NCI-H2196 treated with DMSO at 0.1 percent for 48 hours (cell line): ENCODE results near the gene CACNA1B.

ENCODE experiments used
- DNase-seq: peaks from one replicate; lab custom pipeline; 2025; ENCODE audit not compliant: unreplicated experiment; lab: John Stamatoyannopoulos, UW

CACNA1B gene

DNA sequence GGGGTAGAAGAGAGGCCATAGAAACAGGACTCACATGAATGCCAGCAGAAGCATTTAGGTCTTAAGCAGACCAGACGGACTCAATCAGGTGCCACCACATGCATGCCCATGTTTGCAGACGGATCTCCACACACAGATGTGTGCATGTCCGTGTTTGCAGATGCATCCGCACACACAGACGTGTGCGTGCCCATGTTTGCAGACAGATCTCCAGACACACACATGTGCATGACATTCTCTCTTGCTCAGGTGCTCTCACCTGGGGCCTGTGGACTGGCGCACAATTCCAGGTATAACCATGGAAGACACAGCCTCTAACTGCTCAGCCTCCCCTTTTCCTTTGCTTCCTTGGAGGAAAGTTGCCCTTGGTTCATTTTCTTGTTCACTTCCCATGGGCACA lies 148.3 kb downstream of the CACNA1B start:
- no peak for DNase-seq

DNA sequence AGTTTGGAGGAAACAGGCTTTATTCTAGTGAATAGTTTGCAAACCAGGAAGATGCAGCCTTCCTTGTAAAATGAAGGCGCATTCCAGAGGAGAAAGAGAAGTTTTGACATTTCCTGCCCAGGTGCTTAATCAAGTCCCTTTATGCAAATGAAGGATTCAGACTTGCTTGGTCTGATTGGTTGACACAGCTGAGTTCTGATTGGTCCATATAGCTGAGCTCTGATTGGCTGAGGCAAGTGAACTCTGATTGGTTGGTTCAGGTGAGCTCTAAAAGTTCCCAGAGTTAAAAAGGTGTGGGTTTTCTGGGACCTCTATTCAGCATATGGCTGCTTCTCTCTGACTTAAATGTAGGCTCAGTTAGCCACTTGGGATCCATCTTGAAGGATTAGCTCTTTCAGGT lies 151.0 kb downstream of the CACNA1B start:
- DNase-seq: no peak

DNA sequence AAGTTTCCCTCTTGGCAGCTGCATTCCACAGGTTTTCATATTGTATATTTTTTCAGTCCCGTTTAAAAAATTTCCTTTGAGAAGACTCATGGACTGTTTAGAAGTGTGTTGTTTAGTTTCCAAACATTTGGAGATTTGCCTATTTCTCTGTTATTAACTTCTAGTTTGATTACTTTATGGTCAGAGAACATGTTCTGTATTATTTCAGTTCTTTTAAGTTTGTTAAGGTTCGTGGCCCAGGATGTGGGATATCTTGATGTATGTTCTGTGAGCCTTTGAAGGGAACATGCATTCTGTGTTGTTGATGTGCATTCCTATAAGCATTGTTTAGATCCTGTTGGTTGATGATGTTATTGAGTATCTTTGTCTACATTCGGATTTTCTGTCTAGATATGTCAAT lies 153.6 kb downstream of the CACNA1B start:
- DNase-seq: no peak

DNA sequence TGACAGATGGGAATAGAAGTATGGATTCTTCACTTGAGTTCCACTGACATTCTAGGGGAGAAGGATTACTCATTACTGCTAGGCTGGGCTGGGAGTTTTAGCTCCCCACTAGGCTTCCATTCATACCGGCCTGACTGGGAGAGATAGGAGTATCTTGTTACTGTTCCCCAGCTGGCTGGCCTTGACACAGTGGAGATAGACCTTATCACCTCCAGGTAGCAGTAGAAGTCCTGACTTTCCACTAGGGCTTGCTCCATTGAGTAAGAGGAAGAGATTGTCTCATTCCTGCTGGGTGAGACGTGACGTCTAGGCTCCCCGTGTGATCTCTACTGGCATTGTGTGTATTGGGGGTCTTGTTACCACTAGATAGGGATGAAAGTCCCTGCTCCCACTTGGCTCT lies 156.4 kb downstream of the CACNA1B start:
- DNase-seq: no peak

- no peak for DNase-seq
Measured at GRCh38 chr9:138037140-138037539, 159.6 kb downstream of the CACNA1B start.

DNA sequence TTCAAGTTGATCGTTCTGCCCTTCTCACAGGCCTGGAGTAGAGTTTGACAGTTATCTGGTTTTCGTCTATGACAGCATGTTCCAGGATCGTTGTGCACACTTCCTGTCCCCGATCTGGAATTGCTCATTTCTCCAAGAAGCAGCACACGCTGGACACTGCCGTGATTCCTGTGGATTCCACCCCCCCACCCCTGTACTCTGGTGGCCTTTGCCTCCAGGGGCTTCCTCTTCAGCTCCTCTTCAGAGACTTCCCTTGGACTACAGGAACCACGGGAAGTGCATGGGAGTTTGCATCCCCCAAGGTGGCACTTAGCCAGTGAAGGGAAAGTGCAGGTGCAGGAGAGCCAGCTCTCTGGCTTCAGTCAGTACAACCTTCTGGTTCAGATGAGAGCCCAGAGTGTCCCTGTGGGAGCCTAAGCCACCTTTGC lies 160.7 kb downstream of the CACNA1B start:
- DNase-seq: no peak

- DNase-seq: no peak
Measured at GRCh38 chr9:138040446-138041430, 163.2 kb downstream of the CACNA1B start.

DNA sequence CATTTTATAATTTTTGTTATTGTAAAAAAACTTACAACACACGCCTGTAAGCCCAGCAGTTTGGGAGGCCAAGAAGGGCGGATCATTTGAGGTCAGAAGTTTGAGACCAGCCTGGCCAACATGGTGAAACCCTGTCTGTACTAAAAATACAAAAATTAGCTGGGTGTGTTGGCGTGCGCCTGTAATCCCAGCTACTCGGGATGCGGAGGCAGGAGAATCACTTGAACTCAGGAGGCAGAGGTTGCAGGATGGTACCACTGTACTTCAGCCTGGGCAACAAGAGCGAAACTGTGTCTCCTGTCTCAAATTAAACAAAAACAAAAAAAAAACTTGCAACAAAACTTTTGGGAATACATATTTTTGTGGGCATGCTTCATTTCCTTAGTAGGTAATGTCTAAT lies 164.6 kb downstream of the CACNA1B start:
- DNase-seq: no peak

DNA sequence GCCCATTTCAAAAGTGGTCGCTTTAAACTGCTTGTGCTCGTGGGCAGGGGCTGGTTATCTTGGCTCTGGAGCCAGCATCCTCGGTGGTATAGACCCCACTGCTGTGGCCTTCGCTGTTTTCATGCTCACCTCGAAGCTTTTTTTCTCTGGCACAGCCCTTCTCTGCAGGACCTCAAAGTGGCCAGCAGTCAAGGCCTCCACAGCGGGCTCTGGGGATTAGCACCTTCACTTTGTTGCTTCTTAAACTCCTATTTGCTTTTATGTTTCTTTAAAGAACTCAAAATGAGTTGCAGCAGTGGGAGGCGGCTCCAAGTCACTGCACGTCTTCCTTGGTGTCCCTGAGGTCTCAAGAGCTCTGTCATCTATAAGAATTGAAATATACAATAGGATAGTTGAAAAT lies 165.1 kb downstream of the CACNA1B start:
- no peak for DNase-seq

GRCh38 chr9:138043061-138043410 lies 165.5 kb downstream of the CACNA1B start:
- DNase-seq: no peak

GRCh38 chr9:138043411-138044345 lies 166.1 kb downstream of the CACNA1B start:
- DNase-seq: no peak

DNA sequence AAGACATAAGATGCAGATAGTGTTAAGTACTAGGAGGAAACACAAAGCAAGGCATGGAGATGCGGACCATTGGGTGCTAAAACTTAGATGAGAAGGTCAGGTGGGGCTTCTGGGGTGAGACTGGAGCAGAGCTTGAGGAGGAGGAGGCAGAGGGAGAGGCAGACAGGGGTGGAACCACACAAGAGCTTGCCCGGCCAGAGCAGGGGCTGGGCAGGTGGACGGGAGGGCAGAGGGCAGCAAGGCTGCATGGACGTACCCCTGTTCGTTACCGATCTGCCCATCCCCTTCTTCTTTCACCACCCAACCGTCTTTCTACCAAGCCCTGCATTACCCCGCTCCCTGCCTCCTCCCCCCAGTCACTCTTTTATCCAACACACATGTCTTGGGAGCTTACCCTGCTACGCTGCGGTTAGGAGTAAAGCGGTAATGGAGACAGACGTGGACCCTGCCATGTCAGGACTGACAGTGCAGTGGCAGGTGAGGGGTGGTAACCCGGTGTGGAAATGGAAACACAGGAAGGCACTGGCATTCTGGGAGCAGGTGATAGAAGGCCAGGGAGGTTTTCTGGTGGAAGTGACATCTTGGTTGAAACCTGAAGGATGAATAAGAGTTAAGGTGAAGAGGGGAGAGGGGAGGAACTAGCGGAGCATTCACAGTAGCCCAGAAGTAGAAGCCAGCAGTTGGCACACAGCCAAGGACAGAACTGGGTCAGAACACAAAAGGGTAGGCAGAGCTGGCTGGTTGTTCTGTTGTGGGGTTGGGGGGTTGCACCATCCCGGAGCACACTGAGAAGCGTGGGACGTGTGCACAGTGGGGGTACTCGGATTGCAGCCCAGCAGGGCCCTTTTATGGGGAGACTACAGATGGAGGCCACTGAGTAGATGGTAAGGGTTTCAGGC lies 167.2 kb downstream of the CACNA1B start:
- no peak for DNase-seq

DNA sequence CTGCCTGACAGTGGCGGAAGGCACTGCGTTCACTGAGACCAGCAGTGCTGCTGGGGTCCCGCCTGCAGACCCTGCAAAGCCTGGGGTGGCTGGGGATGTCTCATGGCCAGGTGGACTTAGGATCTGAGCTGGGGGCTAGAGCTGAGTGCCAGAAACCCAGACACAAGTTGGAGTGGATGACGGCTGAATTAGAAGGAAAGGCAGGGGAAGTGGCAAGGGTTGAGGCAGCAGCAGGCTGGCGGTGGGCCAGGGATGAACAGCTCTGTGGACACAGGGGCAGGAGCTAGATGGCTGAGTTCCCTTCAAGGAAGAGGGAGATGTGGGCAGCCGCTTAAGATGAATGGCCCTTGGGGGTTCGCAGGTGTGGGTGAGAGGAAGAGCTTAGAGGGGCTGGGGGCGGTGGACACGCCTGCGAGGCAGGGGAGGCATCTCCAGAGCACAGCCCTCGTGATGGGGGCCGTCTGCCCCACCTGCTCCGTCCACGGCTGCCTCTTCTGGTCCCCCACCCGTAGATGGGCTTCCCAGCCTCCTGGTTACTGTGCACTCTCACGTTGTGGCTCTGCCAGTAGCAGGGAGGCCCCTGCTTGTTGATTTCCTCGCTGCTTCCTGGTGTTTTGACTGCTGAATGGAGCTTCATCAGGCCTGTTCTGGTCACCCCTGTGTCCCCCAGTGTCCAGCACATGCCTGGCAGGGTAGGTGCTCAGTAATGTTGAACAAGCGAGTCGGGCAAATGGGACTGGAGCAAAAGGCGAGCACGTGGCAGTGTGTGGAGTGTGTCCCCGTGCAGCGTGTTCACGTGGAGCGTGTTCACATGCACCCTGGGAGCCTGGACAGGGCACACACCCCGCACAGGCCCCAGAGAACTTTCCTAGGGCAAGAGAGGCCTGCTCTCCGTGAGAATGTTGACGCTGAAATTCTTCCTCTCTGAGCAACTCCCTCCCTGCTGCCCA lies 168.2 kb downstream of the CACNA1B start:
- DNase-seq: no peak

DNA sequence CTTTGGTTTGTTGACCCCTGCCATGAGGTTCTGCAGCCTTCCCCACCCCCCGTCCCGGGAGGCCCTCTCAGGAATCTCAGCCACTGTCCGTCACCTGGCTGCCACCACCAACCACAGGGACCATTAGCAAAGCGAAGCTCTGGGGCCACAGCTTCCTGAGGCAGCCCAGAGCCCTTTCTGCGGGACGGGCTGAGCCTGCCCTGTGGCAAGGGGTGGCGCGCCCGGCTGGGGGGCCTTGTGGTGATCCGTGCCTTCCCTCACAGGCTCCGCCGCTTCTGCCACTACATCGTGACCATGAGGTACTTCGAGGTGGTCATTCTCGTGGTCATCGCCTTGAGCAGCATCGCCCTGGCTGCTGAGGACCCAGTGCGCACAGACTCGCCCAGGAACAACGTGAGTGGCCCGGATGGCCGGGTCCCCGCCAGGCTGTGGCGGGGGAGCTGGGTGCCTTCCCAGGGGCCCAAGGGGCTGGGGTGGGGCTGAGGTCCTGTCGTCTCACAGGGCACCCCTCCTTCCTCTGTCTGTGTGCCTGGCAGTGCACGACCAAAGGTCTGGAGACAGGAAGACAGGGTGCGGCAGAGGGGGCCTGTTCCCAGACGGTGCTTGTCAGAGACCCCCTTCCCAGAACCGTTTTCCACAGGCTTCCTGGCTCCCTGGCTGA lies 169.2 kb downstream of the CACNA1B start:
- DNase-seq: no peak

GRCh38 chr9:138047469-138048040 lies 170.0 kb downstream of the CACNA1B start:
- no peak for DNase-seq

GRCh38 chr9:138048184-138048583 lies 170.6 kb downstream of the CACNA1B start:
- no peak for DNase-seq

- no peak for DNase-seq
Measured at GRCh38 chr9:138049085-138049778, 171.7 kb downstream of the CACNA1B start.

DNA sequence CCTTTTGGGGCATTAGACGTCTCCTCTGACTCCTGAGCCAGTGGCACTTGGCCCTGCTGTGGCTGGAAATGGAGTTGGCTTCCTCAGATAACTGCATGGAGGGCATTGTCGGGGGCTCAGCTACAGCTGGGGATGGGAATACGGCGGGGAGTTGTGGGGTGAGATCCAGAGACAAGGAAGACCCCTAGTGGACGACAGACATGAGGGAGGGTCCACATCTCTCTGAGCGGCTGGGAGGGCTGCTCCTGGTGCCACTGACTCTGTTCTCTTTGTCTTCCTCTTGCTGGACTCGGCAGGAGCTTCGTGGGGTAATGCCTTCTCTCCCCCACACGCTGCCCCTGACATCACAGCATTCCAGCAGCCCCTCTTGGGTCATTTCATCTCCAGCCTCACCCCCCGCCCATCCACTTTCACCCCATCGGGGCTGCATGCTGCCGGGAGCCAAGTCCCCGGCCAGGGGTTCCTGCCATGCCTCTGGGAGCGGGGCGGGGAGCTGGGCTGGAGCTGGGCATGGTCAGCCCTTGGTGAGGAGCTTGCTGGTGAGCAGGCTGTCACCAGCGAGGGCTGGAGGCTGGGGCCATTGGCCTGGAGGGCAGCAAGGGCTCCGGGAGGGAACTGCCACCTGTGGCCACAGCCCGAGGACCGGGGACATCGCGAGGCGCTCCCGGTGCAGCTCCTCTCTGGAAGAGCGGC lies 172.3 kb downstream of the CACNA1B start:
- DNase-seq: no peak
